GM06990 (cell line): Measurements from ENCODE around the gene EIF3B.
"Not testable (repeated sequence)": the region's sequence is repeated elsewhere in the genome, so short reads cannot be mapped to it uniquely, and the experiment has no call there.

ENCODE experiments used
- DNase-seq: peaks from one replicate; pipeline ENCODE4 v3.0.0-alpha.2; 2011; ENCODE audit not compliant: insufficient read length; ENCODE audit errors: extremely low read depth
- H3K27me3 ChIP-seq: replicated peaks from 2 replicates; pipeline ENCODE4 v1.6.0; 2011; ENCODE audit warnings: low read length; ENCODE audit not compliant: control insufficient read depth, insufficient read depth
- H3K36me3 ChIP-seq: 2 replicates; pipeline ENCODE4 v1.5.1; 2011; ENCODE audit warnings: low read length; ENCODE audit not compliant: control insufficient read depth, insufficient read depth
- H3K4me3 ChIP-seq: replicated peaks from 2 replicates; pipeline ENCODE4 v1.5.1; 2011; ENCODE audit warnings: low read depth, mild to moderate bottlenecking, control low read depth, low read length
- CTCF ChIP-seq: IDR thresholded peaks from 2 replicates; pipeline ENCODE4 v1.5.1; 2011; ENCODE audit warnings: low read length, control low read depth, mild to moderate bottlenecking, inconsistent platforms; ENCODE audit not compliant: insufficient read depth, poor library complexity, severe bottlenecking

EIF3B gene

GRCh38 chr7:2354186-2354938, at the start of gene EIF3B:
EIF3B (plus strand) TSS chr7:2354827; CDS start chr7:2354922, 95 bp downstream.
- peak within 1 kb of the TSS; percentile 87 for H3K4me3 ChIP-seq
- peaks cover 5% of the 10 kb centered on the region for H3K36me3 ChIP-seq
- no peaks in the 10 kb centered on the region for H3K27me3 ChIP-seq
- peak; percentile 94 for DNase-seq
- no peak for TF ChIP-seq CTCF

GRCh38 chr7:2305258-2305657, 49.4 kb upstream of the EIF3B start:
- DNase-seq, H3K27me3 ChIP-seq, H3K4me3 ChIP-seq, H3K36me3 ChIP-seq: not testable (repeated sequence)

DNA sequence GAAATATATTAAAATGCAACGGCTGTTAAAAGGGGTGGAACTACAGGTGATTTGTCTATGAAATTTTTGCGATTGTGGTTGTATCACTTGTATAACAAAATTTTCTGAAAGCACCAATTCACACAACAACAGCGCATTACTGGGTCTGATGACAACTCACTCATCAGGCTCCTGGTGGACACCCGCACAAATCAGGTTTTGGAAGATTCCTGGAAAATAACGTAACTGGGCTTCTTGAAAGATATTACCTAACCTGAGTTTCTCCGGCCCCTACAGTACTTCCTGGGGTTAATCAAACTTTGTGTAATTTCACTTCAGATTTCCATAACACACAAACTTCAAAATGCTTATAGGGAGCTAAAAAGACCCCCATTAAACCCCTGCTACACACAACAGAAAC, 47.9 kb upstream of the EIF3B start:
- H3K36me3 ChIP-seq: no peaks in the 10 kb centered on the region; the same call in none of the 2 replicates
- H3K4me3 ChIP-seq: peak overlapping the region; percentile 58
- no peak for DNase-seq
- no peaks in the 10 kb centered on the region for H3K27me3 ChIP-seq
- TF ChIP-seq CTCF: no peak

DNA sequence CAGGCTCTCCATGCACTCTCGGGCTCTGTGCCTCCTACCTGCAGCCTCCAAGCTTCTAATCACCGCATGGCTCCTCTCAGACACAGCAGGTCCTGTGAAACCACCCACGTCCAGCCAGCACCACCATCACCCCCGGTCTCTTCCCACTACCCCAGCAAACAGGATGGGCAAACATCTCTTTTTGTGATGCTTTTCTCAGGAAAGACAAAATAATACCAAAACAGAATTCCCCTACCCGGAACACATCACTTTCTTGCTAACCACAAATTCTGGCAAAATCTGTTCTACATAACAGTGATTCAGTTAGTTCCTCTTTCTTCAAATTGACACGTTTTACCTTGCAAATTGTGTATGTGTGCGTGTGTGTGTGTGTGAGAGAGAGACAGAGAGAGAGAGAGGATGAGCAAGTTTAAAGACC, 46.9 kb upstream of the EIF3B start:
- DNase-seq: peak; percentile 79
- no peaks in the 10 kb centered on the region for H3K27me3 ChIP-seq
- H3K36me3 ChIP-seq: no peaks in the 10 kb centered on the region; the same call in none of the 2 replicates
- peak overlapping the region; percentile 58 for H3K4me3 ChIP-seq
- no peak for TF ChIP-seq CTCF

- no peaks in the 10 kb centered on the region; the same call in none of the 2 replicates for H3K36me3 ChIP-seq
- no peak for DNase-seq
- no peak overlapping the region for H3K4me3 ChIP-seq
- H3K27me3 ChIP-seq: no peaks in the 10 kb centered on the region
- TF ChIP-seq CTCF: no peak
These were observed 44.7 kb upstream of the EIF3B start for GRCh38 chr7:2309889-2310331.

DNA sequence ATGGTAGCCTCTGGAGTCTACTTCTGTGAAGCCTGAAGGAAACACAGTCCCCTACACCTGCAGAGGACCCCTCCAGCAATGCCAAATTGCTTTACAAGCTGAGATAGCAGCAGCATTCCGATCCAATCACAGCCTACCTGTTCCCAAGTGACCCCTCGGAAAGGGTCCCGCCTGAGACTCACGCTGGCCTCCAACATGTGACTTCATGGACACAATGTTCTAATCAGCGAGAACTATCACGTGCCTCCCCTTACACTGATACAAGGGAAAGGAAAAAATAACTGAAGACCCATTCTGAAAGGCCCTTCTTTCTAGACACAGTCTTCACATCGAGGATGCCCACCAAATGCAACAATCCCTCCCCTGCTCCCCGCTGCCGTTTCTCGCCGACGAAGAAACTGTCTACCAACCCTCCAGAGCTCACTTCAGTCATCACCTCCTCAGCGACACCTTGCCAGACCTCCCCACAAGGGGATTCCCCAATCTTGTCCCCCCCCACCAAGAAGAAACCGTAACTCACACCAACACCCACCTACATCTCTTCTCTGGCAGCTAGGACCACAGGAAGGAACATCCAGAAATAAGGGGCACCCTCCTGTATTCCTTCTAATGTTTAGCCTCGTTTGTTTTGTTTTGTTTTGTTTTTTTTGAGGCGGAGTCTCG, 42.2 kb upstream of the EIF3B start:
- no peaks in the 10 kb centered on the region; the same call in none of the 2 replicates for H3K36me3 ChIP-seq
- peak overlapping the region; percentile 65 for H3K4me3 ChIP-seq
- DNase-seq: peak; percentile 54
- no peak for TF ChIP-seq CTCF
- H3K27me3 ChIP-seq: no peaks in the 10 kb centered on the region
